Peyer's patch (tissue), 4 donors: ENCODE measurements around the gene RASGRP2.

ENCODE experiments used
- CTCF ChIP-seq, 6 experiments: fragments of 450-650 bp in 4 of 6; fragments of 200-600 bp in 2 of 6; sonication (generic) in 1 of 6; IDR thresholded peaks; one replicate each; pipeline ENCODE4 v1.5.1; 2017 to 2019; ENCODE audit warnings: antibody characterized with exemption in 6 of 6, mild to moderate bottlenecking in 3 of 6, moderate library complexity in 1 of 6
- POLR2A ChIP-seq, 2 donors: fragments of 450-650 bp; IDR thresholded peaks; one replicate each; pipeline ENCODE4 v1.5.1; 2017; ENCODE audit warnings: antibody characterized with exemption in 2 of 2, mild to moderate bottlenecking in 2 of 2, moderate library complexity in 2 of 2

GRCh38 chr11:64746486-64746885 lies 2.5 kb upstream of the RASGRP2 start:
- no peak for TF ChIP-seq CTCF (IDR thresholded peaks at IDR 0.05)
- no peak for TF ChIP-seq POLR2A (IDR thresholded peaks at IDR 0.05)
